ENCODE data around the gene FAM8A1.

FAM8A1 gene

DNA sequence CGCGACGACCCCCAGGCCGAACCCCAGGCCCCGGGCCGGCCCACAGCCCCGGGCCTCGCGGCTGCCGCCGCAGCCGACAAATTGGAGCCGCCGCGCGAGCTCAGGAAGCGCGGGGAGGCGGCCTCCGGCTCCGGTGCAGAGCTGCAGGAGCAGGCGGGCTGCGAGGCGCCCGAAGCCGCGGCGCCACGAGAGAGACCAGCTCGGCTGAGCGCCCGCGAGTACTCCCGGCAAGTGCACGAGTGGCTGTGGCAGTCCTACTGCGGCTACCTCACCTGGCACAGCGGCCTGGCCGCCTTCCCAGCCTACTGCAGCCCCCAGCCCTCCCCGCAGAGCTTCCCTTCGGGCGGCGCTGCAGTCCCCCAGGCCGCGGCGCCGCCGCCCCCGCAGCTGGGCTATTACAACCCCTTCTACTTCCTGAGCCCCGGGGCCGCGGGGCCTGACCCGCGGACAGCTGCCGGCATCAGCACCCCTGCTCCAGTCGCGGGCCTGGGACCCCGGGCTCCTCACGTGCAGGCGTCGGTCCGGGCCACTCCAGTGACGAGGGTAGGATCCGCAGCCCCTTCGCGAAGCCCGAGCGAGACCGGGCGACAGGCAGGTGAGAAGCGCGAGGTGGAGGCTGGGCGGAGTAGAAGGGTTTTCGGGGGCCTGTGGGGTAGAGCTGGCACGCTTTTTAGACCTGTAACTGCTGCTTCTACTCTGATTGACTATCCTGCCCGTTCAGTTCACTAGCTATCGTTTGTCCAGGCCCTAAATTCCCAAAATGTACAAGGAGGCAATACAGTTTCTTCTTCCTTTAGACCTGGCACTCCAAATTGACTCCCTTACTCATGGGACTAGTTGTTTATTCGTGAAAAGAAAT lies 654 bp downstream of the FAM8A1 start:
- Histone ChIP-seq H3K4me3 (ENCODE audit: low read depth, low read length) (peak overlapping the region; percentile 81), H3K4me2 (ENCODE audit: low read length) (peak overlapping the region; percentile 93), H3K4me1 (no peaks in the 10 kb centered on the region), H3K79me2 (no peaks in the 10 kb centered on the region), H2AFZ (peak overlapping the region; percentile 93), H3K36me3 (ENCODE audit: control insufficient read depth, insufficient read depth, low read length) (no peaks in the 10 kb centered on the region), H3K9ac (peak overlapping the region; percentile 61), H3K27me3 (ENCODE audit: control insufficient read depth, insufficient read depth, low read length) (no peaks in the 10 kb centered on the region), H3K27ac (peak overlapping the region; percentile 74), H3K9me3 (ENCODE audit: control insufficient read depth, low read length) (no peaks in the 10 kb centered on the region)
- TF ChIP-seq CTCF (IDR thresholded peaks at IDR 0.05), result no peak

DNA sequence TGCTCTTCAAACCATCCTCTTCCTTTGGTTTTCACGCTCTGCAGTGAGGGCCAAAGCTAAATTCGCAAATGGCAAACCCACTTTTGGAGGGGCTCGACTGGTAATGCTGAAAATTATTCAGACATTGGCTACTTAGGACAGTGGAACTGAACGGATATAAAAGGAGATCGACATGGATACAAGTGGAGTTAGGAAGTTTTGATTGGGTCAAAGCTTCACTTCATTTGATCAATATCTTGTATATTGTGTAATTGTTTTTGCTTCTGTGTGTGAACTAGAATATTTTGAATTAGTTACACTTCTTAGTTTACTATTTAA lies 1.2 kb downstream of the FAM8A1 start:
- TF ChIP-seq CTCF (IDR thresholded peaks at IDR 0.05), result no peak
- H3K9ac ChIP-seq, result no peak overlapping the region
- H3K36me3 ChIP-seq (ENCODE audit: control insufficient read depth, insufficient read depth, low read length), result no peaks in the 10 kb centered on the region
- peak overlapping the region; percentile 74 for H3K27ac ChIP-seq
- H2AFZ ChIP-seq, result peak overlapping the region; percentile 93
- no peaks in the 10 kb centered on the region for H3K4me1 ChIP-seq
- H3K27me3 ChIP-seq (ENCODE audit: control insufficient read depth, insufficient read depth, low read length), result no peaks in the 10 kb centered on the region
- H3K4me2 ChIP-seq (ENCODE audit: low read length), result peak overlapping the region; percentile 93
- H3K9me3 ChIP-seq (ENCODE audit: control insufficient read depth, low read length), result no peaks in the 10 kb centered on the region
- H3K79me2 ChIP-seq, result no peaks in the 10 kb centered on the region
- peak overlapping the region; percentile 81 for H3K4me3 ChIP-seq (ENCODE audit: low read depth, low read length)

DNA sequence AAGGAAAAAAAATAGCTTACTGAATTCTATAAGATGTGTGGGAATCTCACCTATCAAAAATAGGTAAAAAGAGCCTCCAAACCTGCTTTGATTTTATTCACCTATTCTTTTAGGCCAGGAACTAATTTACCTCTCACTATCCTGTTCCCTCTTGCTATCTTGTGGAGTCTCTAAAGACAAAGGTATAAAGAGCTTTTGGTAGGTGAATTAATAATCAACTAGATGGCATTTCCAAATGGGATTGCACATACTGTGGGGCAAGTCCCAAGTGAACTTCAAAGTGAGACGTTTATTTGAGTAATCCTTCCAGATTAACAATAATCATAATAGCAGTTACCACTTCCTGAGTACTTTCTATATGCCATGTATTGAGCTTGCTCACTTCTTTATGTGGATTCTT lies 2.8 kb downstream of the FAM8A1 start:
- Histone ChIP-seq H3K27me3 (ENCODE audit: control insufficient read depth, insufficient read depth, low read length) (no peaks in the 10 kb centered on the region), H3K27ac (no peak overlapping the region), H3K9ac (no peak overlapping the region), H3K79me2 (no peaks in the 10 kb centered on the region), H3K4me2 (ENCODE audit: low read length) (no peak overlapping the region), H3K36me3 (ENCODE audit: control insufficient read depth, insufficient read depth, low read length) (no peaks in the 10 kb centered on the region), H3K4me1 (no peaks in the 10 kb centered on the region), H2AFZ (no peak overlapping the region), H3K4me3 (ENCODE audit: low read depth, low read length) (no peak overlapping the region), H3K9me3 (ENCODE audit: control insufficient read depth, low read length) (no peaks in the 10 kb centered on the region)
- TF ChIP-seq CTCF (IDR thresholded peaks at IDR 0.05), result no peak

DNA sequence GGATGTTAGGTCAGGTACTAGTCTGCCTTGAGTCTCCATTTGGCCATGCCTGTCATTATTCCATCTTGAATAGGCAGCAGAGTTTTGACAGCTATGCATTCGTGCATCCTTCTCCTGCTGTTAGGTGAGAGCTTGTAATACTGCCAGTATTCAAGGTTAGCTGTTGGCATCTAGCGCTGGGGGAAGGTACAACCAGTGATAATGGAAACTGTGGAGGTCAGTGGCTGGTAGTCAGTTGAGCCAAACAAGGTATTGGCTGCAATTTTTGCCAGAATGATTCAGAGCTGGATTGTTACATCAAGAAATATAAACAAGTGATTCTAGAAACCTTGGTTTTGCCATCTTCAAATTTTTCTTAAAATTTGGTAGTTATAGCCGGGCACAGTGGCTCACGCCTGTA lies 6.5 kb downstream of the FAM8A1 start:
- Histone ChIP-seq H3K9ac (no peak overlapping the region), H3K27ac (no peak overlapping the region), H3K79me2 (no peaks in the 10 kb centered on the region), H3K9me3 (ENCODE audit: control insufficient read depth, low read length) (no peaks in the 10 kb centered on the region), H3K4me3 (ENCODE audit: low read depth, low read length) (no peak overlapping the region), H3K27me3 (ENCODE audit: control insufficient read depth, insufficient read depth, low read length) (no peaks in the 10 kb centered on the region), H3K4me1 (no peaks in the 10 kb centered on the region), H2AFZ (no peak overlapping the region), H3K36me3 (ENCODE audit: control insufficient read depth, insufficient read depth, low read length) (no peaks in the 10 kb centered on the region), H3K4me2 (ENCODE audit: low read length) (no peak overlapping the region)
- no peak for TF ChIP-seq CTCF (IDR thresholded peaks at IDR 0.05)

GRCh38 chr6:17610835-17611234 lies 10.7 kb downstream of the FAM8A1 start:
- H3K79me2 ChIP-seq, result no peaks in the 10 kb centered on the region
- no peak overlapping the region for H3K4me2 ChIP-seq (ENCODE audit: low read length)
- no peak overlapping the region for H2AFZ ChIP-seq
- H3K4me3 ChIP-seq (ENCODE audit: low read depth, low read length), result no peak overlapping the region
- no peaks in the 10 kb centered on the region for H3K36me3 ChIP-seq (ENCODE audit: control insufficient read depth, insufficient read depth, low read length)
- no peaks in the 10 kb centered on the region for H3K9me3 ChIP-seq (ENCODE audit: control insufficient read depth, low read length)
- H3K4me1 ChIP-seq, result no peaks in the 10 kb centered on the region
- H3K27ac ChIP-seq, result no peak overlapping the region
- no peak overlapping the region for H3K9ac ChIP-seq
- H3K27me3 ChIP-seq (ENCODE audit: control insufficient read depth, insufficient read depth, low read length), result no peaks in the 10 kb centered on the region
- no peak for TF ChIP-seq CTCF (IDR thresholded peaks at IDR 0.05)
